NCI-H2196 (cell line): ENCODE data around the gene EPHA7.

Experiments
- DNase-seq: peaks from one replicate; lab custom pipeline; 2025; ENCODE audit not compliant: unreplicated experiment; lab: John Stamatoyannopoulos, UW

The EPHA7 gene

DNA sequence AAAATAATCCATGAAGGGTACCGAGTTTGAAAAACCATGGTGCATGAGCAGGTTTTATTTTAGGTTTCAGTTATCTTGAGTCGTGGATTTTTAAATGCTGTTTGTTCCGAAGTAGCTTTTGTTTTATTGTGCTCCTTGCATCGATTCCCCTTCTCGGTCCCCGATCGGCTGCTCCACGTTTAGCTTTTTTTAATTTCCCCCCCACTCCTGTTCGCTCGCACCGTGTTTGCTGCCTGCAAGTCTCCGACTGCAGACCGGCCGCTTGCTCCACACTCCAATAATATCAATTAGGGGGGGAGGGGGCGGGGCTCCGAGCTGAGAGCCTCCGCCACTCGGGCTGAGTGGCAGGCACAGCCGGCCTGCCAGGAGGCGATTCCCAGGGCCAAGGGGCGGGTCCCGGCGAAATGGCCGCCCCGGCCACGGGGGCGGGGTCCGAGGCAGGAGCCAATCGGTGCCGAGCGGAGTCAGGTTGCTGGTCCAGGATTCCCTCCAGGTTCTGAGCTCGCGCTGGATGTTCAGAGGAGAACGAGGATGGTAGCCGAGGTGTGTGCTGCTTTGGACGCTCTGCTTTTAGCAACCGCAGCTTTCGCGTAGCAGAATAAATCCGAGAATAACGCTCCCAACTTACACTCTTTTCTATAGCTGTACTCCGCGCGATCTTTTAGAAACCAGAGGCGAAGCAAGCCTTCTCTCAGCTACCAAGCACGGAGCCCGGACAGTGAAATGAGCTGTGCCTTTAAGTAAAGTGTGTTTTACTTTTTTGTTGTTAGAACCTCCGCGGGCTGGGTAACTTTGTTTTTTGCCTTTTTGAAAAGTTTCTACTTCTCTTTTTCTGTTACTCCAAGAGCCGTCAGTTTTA, at the start of gene EPHA7:
TSS of gene EPHA7 (minus strand) at position 256 of the 859 bp plus-strand sequence. CDS start at position 38, 218 bp downstream.
- DNase-seq = peak; percentile 96

DNA sequence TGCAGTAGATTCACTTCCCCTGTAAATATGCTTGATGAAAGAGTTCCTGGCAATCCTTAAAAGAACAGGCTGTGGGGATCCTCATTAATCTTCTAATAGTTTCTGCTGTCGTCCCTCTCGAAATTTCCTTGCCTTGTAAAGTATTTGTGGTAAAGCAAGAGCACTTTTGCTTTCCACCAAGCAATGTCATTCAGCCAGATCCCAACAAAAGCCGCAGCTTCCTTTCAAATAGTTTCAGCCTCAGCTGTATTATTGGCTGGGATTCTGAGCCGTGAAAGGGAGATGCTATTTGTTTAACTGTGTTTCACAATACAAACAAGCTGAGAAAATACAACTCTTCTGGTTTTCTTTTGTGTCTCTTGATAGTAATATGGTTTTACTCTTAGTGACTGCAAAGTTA, 48.9 kb upstream of the EPHA7 start:
- DNase-seq = peak; percentile 4

DNA sequence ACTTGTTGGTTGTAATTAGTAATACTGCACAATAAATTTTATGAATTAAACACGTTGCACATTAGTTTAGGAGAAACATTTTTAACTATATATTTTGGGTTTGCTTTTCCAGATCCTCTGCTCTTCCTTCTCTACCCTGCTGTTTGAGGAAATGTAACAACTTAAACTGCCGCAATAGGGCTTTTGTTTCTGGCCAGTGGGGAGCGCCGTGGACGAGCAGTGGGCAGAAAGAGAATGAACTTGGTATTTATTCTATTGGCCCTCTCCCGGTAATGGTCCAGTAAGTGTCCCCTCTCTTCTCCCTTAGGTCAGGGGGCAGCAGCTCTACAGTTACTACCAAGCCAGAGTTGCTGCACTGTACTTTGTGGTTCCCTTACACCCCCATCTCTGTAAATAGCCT, 35.2 kb upstream of the EPHA7 start:
- no peak for DNase-seq

DNA sequence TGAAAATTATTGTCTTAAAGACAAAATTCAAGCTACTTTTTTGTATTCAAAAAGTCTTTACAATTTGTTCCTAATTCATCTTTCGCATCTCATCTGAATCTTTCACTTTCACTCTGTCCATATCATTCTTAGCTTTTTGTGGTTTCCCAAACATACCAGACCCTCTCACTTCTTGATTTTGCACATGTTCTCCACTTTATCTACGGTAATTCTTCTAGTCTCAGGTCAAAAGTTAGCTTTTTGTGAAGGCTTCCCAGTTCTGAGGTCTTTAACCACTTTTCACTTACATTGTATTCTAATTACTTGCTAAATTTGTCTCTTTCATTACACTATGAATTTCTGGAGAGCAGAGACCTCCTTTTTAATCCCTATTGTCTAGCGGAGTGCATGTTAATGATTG, 34.6 kb upstream of the EPHA7 start:
- no peak for DNase-seq

DNA sequence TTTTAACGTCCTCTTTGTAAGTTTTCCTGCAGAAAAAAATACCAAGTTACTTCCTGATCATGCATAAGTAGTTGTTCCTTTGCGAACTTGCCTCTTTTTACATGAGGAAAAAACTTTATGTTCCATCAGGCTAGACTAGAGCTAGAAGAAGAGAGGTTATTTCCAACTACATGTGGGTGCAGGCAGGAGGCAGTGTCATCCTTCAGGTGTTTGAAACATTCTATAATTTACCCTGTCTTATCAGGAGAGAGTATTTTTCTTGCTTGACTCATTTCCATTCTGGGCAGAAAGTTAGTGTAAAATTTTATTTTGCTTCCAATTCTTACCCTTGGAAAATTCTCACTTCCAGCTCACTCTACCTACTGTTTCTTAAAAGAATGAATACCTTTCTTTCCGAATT, 28.5 kb upstream of the EPHA7 start:
- no peak for DNase-seq

DNA sequence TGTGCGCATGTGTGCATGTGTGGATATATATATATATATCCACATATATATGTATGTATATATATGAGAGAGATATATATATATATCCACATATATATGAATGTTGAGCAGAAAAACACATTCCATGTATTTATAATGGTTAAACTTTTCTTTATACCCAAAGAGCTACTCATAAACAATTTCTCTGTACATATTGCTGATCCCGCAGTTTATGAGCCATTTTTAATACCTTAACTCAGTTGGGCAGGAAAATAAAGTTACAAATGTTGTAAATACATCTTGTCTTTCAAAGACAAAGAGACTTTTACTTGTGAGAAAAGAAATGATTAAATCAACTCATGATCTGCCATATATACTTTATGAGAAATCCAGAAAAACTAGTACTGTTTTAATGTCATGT, 18.1 kb upstream of the EPHA7 start:
- DNase-seq = no peak

DNA sequence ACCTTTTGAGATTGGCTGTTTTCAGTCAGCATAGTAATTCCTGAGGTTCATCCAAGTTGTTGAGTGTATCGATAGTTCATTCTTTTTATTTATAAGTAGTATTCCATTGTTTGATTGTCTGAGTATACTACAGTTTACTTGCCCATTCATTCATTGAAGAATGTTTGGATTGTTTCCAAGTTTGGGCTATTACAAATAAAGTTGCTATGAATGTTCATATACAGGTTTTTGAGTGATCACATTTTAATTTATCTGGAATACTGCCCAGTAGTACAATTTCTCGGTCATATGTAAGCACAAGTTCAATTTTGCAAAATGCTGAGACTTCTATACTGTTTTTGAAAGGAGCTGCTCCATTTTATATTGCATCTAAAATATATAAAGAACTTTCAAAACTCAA, 14.2 kb upstream of the EPHA7 start:
- DNase-seq = no peak

DNA sequence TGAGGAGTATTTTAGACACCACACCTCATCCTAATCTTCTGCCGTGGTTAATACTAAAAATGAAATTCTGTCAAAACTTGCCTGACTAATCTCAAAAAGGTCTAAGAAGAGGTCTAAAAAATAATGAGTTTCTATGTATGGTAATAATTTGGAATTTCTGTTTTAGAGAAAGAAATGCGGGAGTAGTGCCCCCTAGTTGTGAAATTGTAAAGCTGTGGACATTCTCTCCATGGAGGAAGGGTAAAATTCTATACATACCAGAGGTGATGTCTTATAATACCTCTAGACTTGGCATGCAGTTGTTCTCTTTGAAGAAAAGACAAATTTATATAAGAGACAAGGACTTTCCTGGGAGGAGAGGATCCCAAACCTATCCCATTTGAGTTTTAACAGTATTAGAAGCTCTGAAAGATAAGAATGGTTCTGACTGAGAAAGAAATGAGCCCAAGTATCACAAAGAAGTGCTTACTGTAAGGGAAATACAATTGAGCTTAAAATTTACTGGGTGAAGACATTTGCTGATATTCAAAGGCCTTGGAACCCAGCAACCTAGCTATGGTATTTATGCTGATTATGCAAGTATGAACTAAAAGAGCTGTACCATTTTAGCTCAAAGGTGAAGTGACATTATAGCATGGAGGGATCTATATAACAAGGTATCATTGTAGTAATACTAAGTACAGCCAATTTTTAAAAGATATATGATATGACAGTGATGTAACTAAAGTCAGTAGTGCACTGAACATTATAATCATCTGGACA, 5.1 kb upstream of the EPHA7 start:
- DNase-seq = no peak

DNA sequence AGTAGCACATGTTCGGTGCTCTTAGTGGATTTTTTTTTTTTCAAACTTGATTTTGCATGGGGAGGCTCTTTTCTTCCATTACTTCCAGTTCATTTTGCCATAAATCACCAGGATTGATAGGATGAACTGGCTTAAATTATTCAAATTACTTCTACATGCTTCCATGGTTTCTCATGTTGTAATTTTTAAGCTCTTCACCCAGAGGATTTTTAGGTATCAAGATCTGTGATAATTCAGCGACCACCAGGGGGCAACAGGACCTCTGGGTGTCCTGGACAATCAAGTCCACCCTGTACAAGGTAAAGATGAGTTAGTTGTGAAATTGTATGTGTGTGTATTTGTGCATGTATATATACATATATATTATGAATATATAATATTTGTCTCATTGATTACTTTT, 4.2 kb upstream of the EPHA7 start:
- peak; percentile 69 for DNase-seq

DNA sequence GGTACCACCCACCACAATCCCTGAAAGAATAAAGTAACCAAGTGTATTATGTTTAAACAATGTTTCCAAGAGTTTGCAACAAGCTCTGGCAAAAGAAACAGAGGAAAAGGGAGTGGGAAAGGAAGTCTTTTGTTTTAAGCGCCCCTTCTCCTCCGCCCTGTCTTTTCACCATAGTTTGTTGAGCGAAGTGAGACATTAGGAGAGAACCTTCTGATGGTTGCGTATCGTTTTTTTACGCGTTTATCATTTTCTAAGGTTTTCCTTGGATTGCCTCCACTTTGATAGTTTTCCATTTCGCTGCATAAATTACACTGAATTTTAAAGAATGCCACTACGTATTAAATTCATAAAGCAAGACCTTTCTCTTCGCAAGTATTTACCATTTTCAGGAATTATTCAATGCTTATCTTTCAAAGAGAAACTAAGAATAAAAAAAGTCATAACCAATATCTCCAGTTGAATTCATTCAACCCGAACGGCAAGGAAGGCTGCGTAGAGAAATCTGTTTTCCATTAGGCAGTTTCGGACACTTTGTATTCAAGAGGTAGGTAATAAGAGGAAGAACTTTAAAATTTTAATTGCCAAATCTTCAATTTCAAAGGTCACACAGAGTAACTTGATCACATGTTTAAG, 920 bp upstream of the EPHA7 start:
- DNase-seq = peak; percentile 34

DNA sequence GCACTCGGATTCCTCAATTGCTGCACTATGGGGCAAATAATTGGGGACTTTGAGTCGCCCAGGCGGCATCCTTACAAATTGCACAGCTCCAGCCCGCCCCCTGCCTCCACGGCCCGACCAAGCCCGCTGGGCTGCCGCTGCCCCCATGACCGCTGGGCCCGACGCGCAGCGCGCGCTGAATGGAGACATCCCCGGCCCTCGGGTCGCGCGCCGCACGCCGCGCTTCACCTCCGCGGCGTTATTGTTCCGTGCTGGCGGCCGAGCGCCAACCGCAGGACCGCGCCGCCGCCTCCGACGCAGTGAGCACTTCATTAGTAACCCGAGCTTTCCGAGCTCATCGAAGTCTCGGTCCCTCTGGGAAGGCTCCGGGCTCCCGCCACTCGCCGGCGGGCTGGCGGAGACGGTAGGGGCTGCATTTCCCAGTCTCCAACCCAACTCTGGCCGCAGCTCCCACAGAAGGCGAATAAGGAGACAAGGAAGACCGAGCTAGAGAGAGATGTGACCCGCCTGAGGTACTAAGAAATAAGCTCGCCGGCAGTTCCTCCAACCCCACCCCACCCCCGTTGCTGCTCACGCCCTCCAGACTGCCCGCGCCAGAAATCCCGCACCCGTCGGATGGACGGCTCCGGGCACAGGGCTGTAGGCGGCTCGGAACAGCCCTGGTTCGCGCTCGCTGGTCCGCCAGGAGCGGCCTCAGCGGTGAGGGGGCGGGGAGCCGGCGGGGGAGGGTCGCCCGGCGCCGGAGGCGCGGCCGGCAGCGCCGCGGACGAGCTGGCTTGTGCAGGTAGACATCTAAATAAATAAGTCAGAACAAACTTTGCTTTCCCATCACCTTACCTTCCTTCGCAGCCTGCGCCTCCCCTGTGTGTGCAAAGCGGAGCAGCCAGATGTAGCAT, 703 bp downstream of the EPHA7 start:
- DNase-seq = peak; percentile 45

DNA sequence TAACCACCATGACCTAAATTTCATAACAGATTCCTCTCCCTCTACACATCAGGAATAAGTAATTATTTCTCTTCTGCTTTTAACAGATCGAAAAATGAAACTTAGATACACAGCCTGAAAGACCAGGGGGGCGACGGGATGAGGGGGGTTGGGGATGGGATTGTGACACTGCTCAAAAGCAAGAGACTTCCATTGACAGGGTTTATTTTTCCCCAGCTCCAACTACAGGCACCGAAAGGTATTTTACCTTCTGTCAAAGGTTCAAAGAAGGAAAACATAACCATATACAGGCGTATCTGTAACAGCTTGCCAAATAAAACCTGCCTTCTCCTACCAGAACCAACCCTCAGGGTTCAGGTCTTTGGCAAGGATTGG, 1.3 kb downstream of the EPHA7 start:
- DNase-seq = peak; percentile 30

DNA sequence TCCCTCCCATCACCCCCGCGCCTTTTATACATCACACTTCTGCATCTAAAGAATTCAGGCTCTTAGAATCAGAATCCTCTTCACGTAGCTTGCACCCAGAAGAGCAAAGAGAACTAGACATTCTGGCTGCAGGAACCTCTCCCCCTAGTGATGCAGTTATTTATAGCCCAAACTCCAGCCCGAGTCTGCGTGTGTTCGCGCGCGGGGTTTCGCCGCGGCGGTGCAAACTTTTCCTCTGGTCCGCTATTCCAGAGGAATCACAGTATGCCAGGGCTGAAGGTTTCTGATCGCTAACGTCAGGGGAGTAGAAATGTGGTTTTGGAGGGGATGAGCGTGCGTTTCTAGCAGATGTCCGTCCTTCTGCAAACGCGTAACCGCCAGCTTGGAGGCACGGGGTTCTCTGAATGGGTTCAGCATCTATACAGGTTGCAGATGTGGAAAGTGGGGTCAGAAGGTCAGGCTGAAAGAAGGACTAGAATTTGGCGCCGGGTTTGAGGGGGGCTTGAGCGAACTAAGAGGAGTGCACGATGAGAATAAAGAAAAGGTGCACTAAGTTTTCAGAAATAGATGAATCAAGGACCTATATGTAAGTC, 1.8 kb downstream of the EPHA7 start:
- DNase-seq = peak; percentile 43

DNA sequence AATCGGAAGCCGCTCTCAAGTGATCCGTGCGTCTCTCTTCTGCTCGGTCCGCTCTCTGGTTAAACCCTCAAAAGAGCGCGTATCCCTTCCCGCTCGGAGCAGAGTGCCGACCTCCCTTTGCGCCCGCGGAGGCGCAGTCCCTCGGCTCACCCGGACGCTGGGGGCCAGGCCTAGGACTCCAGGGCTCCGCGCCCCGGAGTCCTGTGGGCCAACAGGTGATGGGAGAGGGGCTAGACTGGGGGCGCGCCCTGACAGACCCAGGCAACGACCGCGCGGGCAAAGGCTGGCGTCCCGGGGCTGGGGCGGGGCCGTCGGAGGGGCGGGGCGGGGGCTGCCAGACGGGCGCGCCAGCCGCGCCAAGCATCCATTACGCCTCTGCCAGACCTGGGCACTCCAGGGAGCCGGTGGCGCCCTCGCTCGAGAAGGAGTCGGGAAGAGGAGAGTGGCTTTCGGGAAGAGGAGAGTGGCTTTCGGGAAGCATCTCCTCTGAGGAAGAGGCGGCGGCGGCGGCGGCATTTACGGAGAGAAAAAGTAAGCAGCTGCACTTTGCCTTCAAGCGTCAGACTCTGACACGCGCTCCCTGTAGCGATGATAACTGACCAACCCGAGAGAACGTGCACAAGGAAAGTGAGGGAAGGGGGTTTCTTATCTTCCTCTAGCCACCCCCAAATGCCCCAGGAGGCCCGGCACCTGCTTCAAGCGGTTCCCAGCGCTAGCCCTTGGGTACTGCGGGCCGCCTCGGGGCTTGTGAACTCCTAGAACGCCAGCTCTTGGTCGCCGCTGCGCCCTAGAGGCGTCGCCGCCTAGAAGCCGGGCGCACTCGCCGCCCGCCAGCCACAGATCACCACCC, 2.6 kb downstream of the EPHA7 start:
- peak; percentile 62 for DNase-seq

DNA sequence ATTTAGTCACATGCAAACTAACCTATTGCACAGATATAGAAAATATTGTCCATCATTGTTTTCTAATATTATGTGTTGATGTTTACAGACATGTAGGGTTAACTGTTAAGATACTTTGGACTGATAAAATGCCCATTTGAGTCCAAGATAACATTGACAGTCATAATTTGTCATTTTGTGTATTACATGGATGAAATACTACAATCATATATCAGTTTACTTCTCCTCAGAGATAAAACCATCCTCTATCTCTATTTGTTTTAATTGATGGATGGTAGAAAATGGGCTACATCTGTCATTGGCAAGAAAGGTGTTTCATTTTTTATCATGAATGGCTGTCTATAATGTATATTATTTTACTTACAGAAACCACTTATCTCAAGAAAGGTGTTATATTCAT, 6.2 kb downstream of the EPHA7 start:
- DNase-seq = no peak

DNA sequence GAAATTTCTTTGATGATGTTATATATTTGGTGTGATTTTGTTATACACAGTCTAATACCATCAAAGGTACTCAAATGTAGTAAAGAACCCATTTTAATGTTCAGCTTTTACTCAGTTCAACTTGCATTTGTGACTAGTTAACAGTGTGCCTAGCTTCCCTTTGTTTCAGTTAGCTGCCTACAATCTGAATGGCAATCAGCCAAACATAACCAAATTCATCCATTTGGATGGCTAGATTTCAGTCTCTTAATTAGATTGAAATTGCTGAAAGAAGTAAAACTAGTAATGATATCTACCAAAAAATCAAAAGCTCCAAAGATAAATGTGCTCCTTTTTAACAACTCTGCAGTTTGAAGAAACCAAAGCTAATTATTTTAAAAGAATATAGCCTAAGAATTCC, 6.9 kb downstream of the EPHA7 start:
- DNase-seq = peak; percentile 10

DNA sequence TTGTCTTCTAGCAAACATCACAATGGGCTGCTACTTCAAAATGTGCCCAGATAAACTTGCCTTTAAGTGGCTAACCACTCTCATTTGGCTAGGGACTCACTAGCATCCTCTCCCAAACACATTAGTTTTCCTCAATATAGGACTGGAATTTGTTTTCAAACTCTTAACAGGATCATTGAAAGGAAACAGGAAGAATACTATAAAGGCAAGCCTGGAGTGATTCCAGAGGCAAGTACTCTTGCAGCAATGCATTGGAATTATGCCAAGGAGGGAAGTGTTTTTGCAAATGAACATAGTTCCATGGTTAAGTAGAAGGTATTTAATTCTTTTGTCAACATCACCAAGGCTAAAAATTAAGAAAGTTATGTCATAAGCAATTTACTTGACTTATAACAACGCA, 12.2 kb downstream of the EPHA7 start:
- DNase-seq = peak; percentile 55

DNA sequence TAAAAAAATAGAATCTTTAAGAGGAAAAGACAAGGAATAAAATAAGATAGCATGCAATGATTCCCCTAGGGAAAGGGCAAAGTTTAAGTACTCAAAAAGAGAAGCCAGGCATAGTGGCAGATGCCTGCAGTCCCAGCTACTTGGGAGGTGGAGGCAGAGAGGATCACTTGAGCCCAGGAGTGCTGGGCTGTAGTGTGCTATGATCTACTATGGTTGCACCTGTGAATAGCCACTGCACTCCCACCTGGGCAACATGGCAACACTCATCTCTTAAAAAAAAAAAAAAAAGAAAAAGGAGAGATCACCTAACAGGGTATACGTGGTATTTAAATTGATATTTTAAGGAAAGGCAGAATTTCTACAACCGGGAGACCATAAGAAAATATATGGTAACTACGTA, 16.0 kb downstream of the EPHA7 start:
- no peak for DNase-seq

DNA sequence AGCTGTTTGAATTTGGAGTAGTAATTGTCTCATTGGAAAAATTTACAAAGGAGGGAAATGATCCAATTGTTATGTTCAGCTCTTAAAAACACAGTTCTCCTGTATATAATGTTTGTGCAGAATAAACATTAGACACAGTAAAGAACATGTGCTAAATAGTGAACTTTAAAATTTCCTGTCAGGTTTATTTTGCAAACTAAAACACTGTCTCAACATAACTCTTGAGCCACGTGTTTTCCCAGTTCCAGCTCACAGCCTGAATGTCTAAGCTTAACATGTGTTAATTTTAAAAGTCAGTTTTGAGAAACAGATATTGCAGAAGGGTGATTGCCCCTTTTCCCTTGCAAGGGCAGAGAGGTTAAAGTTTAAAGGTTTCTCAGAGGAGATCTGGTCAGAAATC, 20.6 kb downstream of the EPHA7 start:
- DNase-seq = no peak

DNA sequence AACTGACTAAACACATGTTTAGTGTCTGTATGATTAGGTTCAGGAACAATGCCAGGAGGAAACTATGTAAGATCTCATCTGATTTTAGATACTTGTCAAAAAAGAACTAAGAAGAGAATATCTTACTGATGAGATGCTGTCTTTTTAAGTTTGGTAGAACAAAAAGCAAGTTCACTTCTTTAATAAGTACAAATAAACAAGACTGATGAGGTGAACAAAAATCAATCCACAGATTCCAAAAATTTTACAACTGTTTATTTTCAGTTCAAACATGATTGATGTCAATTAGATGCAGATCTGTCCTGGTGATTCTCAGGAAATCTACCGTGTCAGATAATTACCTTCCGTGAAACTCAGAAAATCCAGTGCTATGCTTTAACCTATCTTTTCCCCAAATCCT, 24.9 kb downstream of the EPHA7 start:
- no peak for DNase-seq
